ENCODE measurements around the gene SLC36A3. TPM values are rescaled to one million over a fixed set of nuclear protein-coding genes. Genes with fewer than 3 reads are reported as not detected.

SLC36A3 gene
- total RNA-seq, 4 donors from 2014 or later, result not detected

GRCh38 chr5:151293624-151294023, 9.9 kb downstream of the SLC36A3 start:
- no peaks in the 10 kb centered on the region for H3K9me3 ChIP-seq
- WGBS, 2 donors, result 60 to 65% methylated on average over 4 of the region's 4 CpGs
- intact Hi-C loops (cut with DNase I), result no loop called here
- TF ChIP-seq POLR2A (IDR thresholded peaks at IDR 0.05) (no peak), CTCF (IDR thresholded peaks at IDR 0.05) (no peak)
- peaks cover 0 to 8% (median 0%) of the 10 kb centered on the region in 3 donors for H3K4me1 ChIP-seq
- H3K27me3 ChIP-seq, result peaks cover 0 to 7% (median 0%) of the 10 kb centered on the region in 4 donors
- no peak overlapping the region for H3K27ac ChIP-seq
- no peak for DNase-seq
- no peaks in the 10 kb centered on the region for H3K36me3 ChIP-seq
- no peak overlapping the region for H3K4me3 ChIP-seq

DNA sequence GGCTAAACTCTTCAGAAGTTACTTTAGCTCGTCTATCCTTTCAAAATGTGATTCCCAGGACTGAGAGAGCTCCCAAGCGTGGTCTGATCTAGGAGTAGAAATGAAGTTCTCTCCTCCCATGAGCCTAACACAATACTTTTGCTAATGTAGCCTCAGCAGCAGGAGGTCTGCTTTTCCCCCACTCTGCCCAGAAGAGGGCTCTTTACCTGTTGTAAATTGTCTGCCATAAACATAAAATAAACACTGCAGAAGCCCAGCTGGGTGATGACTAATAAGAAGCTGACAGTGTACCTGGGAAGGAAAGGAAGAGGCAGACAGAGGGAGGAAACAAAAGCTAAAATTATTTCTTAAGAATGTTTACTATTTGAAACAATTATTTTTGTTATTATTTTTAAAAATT, 15.4 kb downstream of the SLC36A3 start:
- Histone ChIP-seq H3K4me1 (no peaks in the 10 kb centered on the region), H3K36me3 (no peaks in the 10 kb centered on the region), H3K27me3 (no peaks in the 10 kb centered on the region), H3K27ac (no peak overlapping the region), H3K4me3 (no peak overlapping the region), H3K9me3 (no peaks in the 10 kb centered on the region)
- DNase-seq, result no peak
- WGBS, 2 donors, result 45 to 62% methylated on average over 2 of the region's 2 CpGs
- TF ChIP-seq POLR2A (IDR thresholded peaks at IDR 0.05) (no peak), CTCF (IDR thresholded peaks at IDR 0.05) (no peak)
- intact Hi-C loops (cut with DNase I), result no loop called here

- DNase-seq, result no peak
- TF ChIP-seq POLR2A (IDR thresholded peaks at IDR 0.05) (no peak), CTCF (IDR thresholded peaks at IDR 0.05) (no peak)
- H3K4me3 ChIP-seq, result no peak overlapping the region
- no peaks in the 10 kb centered on the region for H3K4me1 ChIP-seq
- H3K36me3 ChIP-seq, result no peaks in the 10 kb centered on the region
- no peak overlapping the region for H3K27ac ChIP-seq
- no peaks in the 10 kb centered on the region for H3K9me3 ChIP-seq
- intact Hi-C loops (cut with DNase I), result no loop called here
- H3K27me3 ChIP-seq, result no peaks in the 10 kb centered on the region
- 82 to 85% methylated on average over 1 of the region's 1 CpG for WGBS, 2 donors
Observed at GRCh38 chr5:151286246-151286645, 17.3 kb downstream of the SLC36A3 start.

- TF ChIP-seq POLR2A (IDR thresholded peaks at IDR 0.05) (no peak), CTCF (IDR thresholded peaks at IDR 0.05) (no peak)
- WGBS, 2 donors, result 61 to 76% methylated on average over 5 of the region's 5 CpGs
- Histone ChIP-seq H3K9me3 (no peaks in the 10 kb centered on the region), H3K4me3 (no peak overlapping the region), H3K36me3 (no peaks in the 10 kb centered on the region), H3K27ac (no peak overlapping the region), H3K4me1 (no peaks in the 10 kb centered on the region), H3K27me3 (no peaks in the 10 kb centered on the region)
- DNase-seq, result no peak
- intact Hi-C loops (cut with DNase I), result no loop called here
Observed at GRCh38 chr5:151285683-151286082, 17.9 kb downstream of the SLC36A3 start.

DNA sequence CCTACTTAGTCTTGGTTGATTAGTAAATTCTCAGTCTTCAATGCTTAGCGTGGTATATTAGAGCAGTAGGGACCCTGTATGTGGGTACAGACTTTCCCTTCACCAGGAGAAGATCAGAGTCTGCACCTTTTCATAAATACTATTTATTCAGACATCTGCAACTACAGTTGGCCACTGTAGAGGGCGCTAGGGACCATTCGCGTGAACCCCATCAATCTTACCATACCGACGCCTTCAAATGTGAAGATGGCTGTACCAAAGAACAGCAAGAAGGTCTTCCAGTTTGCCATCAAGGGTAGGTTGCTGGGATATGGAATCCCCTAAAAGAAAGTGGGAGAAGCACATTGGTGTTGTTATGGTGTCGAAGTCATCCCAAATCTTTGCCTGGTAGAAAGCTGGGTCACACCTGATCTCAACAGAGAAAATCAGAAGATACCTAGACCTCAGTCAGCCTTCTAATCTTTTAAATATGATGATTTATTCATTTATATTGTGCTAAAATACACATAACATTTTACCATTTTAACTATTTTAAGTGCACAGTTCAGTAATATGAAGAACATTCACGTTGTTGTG, 19.1 kb downstream of the SLC36A3 start:
- H3K4me3 ChIP-seq, result no peak overlapping the region
- DNase-seq, result no peak
- H3K4me1 ChIP-seq, result no peaks in the 10 kb centered on the region
- WGBS, 2 donors, result 28 to 38% methylated on average over 8 of the region's 8 CpGs
- no peaks in the 10 kb centered on the region for H3K9me3 ChIP-seq
- H3K27me3 ChIP-seq, result no peaks in the 10 kb centered on the region
- no peaks in the 10 kb centered on the region for H3K36me3 ChIP-seq
- TF ChIP-seq CTCF (IDR thresholded peaks at IDR 0.05), result peak in 1 of 6 experiments; percentile 17
- TF ChIP-seq POLR2A (IDR thresholded peaks at IDR 0.05), result no peak
- intact Hi-C loops (cut with DNase I), result no loop called here
- no peak overlapping the region for H3K27ac ChIP-seq
